ENCODE measurements around the gene MPRIP. TPM values are rescaled to one million over a fixed set of nuclear protein-coding genes. Genes with fewer than 3 reads are reported as not detected.
A peak's percentile ranks its signal among the peaks of the same experiment; 100 is the strongest.

The MPRIP gene
- total RNA-seq, 2 experiments from 2014 or later: 210 to 239 TPM

GRCh38 chr17:17141279-17141678 lies 99.0 kb downstream of the MPRIP start:
- Mint-ChIP-seq H3K4me1 (no peaks in the 10 kb centered on the region), H3K9me3 (no peaks in the 10 kb centered on the region), H3K36me3 (peaks cover 2% of the 10 kb centered on the region), H3K27me3 (no peaks in the 10 kb centered on the region), H3K4me3 (no peak overlapping the region), H3K27ac (no peak overlapping the region)
- POLR2A ChIA-PET: no interaction called here
- ATAC-seq (ENCODE audit: low read depth): no peak
- no peak for DNase-seq

DNA sequence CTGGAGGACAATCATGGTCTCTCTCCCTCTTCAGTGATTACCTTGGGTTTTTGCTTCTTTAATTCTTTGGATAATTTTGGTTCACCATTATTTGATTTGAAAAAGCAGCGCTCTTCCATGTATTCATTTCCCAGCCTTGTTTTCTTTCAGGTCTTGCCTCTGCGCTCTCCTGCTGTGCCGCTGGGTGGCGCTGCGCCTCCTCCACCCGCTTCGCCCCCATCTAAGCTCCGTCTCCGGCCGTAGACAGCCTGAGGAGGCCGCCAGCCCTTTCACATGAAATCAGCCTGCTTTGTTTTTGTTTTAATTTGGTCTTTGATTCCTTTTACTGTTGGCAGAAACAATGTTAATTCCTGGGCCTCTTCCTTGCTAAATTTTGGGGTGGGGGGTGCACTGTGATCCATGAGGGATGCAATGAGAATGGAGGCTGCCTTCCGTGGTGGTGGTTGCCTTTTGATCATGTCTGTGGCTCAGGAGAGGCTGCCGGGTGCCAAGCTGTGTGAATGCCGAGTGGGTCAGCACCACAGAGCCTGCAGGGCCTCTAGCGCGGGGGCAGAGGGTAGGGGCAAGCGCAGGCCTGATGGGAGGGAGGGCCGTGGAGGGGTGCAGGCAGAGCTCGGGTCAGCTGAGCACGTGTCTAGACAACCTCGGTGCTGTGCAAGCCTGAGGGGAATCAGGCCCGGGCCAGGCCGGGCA lies 99.7 kb downstream of the MPRIP start:
- Mint-ChIP-seq H3K4me3 (no peak overlapping the region), H3K27ac (peak overlapping the region; percentile 20), H3K9me3 (no peaks in the 10 kb centered on the region), H3K27me3 (no peaks in the 10 kb centered on the region), H3K4me1 (no peaks in the 10 kb centered on the region), H3K36me3 (peaks cover 2% of the 10 kb centered on the region)
- POLR2A ChIA-PET: no interaction called here
- DNase-seq (peak; percentile 61), ATAC-seq (ENCODE audit: low read depth) (no peak)

DNA sequence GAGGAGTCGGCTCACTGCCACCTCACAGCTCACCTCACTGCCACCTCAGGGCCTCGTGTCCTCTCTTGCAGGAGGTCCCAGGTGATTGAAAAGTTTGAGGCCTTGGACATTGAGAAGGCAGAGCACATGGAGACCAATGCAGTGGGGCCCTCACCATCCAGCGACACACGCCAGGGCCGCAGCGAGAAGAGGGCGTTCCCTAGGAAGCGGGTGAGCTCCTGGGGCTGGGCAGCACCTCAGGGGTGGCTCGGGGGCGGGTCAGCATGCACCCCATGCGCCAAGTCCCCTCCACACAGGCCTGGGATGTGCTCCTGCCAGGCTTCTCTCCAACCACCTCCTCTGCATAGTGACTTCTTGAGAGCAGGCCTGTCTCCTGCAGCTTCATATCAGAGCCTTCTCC lies 100.3 kb downstream of the MPRIP start:
- Mint-ChIP-seq H3K27ac (no peak overlapping the region), H3K4me1 (no peaks in the 10 kb centered on the region), H3K36me3 (peaks cover 4% of the 10 kb centered on the region), H3K4me3 (no peak overlapping the region), H3K9me3 (no peaks in the 10 kb centered on the region), H3K27me3 (no peaks in the 10 kb centered on the region)
- no peak for ATAC-seq (ENCODE audit: low read depth)
- POLR2A ChIA-PET: interaction anchor here (1.0 kb wide), 1 partner anchor 37 kb away, joined by 4 read pairs; no protein-coding TSS in a partner anchor
- no peak for DNase-seq

- H3K9me3 Mint-ChIP-seq: no peaks in the 10 kb centered on the region
- DNase-seq: no peak
- no peak for ATAC-seq (ENCODE audit: low read depth)
- H3K36me3 Mint-ChIP-seq: peaks cover 8% of the 10 kb centered on the region
- POLR2A ChIA-PET: interaction anchor here (0.8 to 1.0 kb wide), 2 partner anchors 8 to 36 kb away, joined by 3 to 4 read pairs; no protein-coding TSS in a partner anchor
- no peak overlapping the region for H3K4me3 Mint-ChIP-seq
- no peaks in the 10 kb centered on the region for H3K4me1 Mint-ChIP-seq
- no peak overlapping the region for H3K27ac Mint-ChIP-seq
- no peaks in the 10 kb centered on the region for H3K27me3 Mint-ChIP-seq
Observed at GRCh38 chr17:17143501-17143900, 101.2 kb downstream of the MPRIP start.

DNA sequence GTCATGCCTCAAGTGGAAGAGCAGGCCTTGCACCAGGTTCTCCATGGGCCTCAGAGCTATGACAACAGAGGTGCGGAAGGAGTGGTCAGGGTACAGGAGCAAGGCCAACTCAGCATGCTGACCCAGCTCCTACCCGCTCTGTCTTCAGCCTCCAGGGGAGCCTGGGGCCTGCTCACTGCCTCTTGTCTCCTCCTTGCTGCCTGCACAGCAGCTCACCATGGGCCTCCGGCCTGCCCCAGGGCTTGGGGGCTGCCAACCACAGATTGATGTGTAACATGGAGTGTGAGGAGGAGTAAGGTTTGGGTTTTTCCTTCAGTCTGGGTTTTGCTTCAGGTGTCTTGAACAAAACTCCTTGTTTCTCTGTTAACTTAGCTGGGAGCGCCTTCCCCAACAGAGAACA lies 101.8 kb downstream of the MPRIP start:
- POLR2A ChIA-PET: interaction anchor here (0.8 kb wide), 1 partner anchor 9 kb away, joined by 3 read pairs; no protein-coding TSS in a partner anchor
- Mint-ChIP-seq H3K9me3 (no peaks in the 10 kb centered on the region), H3K4me3 (no peak overlapping the region), H3K27ac (no peak overlapping the region), H3K27me3 (no peaks in the 10 kb centered on the region), H3K4me1 (no peaks in the 10 kb centered on the region), H3K36me3 (peaks cover 9% of the 10 kb centered on the region)
- ATAC-seq (ENCODE audit: low read depth) (no peak), DNase-seq (no peak)

GRCh38 chr17:17144916-17145665 lies 102.8 kb downstream of the MPRIP start:
- ATAC-seq (ENCODE audit: low read depth) (no peak), DNase-seq (no peak)
- peak overlapping the region; percentile 25 for H3K27ac Mint-ChIP-seq
- POLR2A ChIA-PET: no interaction called here
- no peaks in the 10 kb centered on the region for H3K27me3 Mint-ChIP-seq
- H3K9me3 Mint-ChIP-seq: no peaks in the 10 kb centered on the region
- H3K4me1 Mint-ChIP-seq: no peaks in the 10 kb centered on the region
- no peak overlapping the region for H3K4me3 Mint-ChIP-seq
- H3K36me3 Mint-ChIP-seq: peaks cover 13% of the 10 kb centered on the region

DNA sequence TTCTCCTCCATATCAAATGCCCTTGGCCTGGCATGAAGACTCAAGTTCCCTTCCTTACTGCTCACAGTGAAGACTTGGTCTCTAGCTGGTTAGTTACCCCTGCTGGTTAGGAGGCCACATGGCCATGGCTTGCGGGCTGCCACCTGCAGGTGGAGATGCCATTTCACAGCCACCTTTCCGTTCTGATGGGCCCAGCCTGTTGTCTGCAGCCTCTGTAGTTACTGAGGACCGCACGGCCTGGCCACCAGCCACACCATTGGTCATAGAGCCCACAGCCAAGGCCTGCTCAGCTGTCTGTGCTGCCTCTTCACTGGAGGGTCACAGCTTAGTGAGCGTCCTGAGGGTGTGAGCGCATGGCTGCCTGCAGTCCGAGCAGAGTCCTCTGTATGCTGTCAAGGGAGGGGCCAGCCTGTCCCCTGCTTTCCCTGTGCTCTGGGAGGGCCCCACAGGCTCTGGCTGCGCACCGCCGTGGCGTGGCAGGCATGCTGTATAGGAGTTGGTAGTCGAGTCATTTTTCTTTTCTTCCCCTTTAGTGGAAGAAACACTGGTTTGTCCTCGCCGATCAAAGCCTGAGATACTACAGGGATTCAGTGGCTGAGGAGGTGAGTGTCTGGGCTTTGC lies 104.6 kb downstream of the MPRIP start:
- H3K4me1 Mint-ChIP-seq: peaks cover 2% of the 10 kb centered on the region
- ATAC-seq (ENCODE audit: low read depth) (peak; percentile 65), DNase-seq (peak; percentile 44)
- no peaks in the 10 kb centered on the region for H3K27me3 Mint-ChIP-seq
- no peak overlapping the region for H3K4me3 Mint-ChIP-seq
- POLR2A ChIA-PET: no interaction called here
- no peaks in the 10 kb centered on the region for H3K9me3 Mint-ChIP-seq
- H3K36me3 Mint-ChIP-seq: peaks cover 21% of the 10 kb centered on the region
- no peak overlapping the region for H3K27ac Mint-ChIP-seq

GRCh38 chr17:17147821-17148220 lies 105.6 kb downstream of the MPRIP start:
- Mint-ChIP-seq H3K4me1 (peaks cover 2% of the 10 kb centered on the region), H3K9me3 (no peaks in the 10 kb centered on the region), H3K36me3 (peaks cover 22% of the 10 kb centered on the region), H3K4me3 (no peak overlapping the region), H3K27ac (no peak overlapping the region), H3K27me3 (no peaks in the 10 kb centered on the region)
- no peak for DNase-seq
- POLR2A ChIA-PET: no interaction called here
- no peak for ATAC-seq (ENCODE audit: low read depth)

DNA sequence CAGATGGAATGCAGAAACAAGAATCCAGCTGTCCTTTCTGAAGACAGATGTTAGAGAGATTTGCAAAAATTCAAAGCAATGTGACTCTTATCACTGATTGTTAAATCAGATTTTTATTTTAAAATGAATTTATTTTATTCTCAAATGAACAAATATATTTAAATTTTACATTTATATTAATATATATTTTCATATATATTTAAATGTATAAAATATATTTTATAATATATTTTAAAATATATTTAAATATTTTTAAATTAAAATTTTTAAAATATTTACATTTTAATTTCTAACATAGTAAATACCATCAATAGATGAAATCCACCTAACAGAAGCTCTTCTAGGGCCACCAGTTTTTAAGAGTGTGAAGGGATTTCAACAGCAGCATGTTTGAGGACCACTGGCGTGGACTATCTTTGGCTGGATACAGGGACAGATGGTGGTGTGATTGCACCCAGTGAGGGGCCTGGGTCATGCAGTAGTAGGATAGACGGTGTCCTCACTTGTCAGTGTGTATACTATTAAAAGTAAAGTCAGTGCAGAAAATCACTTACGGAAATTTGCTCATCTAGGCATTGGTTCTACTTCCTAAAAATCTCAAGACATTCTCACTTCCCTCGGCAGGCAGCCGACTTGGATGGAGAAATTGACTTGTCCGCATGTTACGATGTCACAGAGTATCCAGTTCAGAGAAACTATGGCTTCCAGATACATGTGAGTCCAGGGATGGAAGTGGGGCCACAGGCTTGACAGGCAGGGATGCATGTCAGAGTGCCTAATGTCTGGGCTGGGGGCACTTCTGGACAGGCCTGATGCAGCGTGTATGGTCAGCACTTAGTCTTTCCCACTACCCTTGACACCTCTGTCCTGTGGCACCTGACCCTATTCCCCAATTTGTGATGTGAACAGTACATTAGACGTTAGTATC lies 107.5 kb downstream of the MPRIP start:
- Mint-ChIP-seq H3K4me3 (no peak overlapping the region), H3K27me3 (no peaks in the 10 kb centered on the region), H3K36me3 (peaks cover 26% of the 10 kb centered on the region), H3K4me1 (peaks cover 5% of the 10 kb centered on the region), H3K27ac (no peak overlapping the region), H3K9me3 (no peaks in the 10 kb centered on the region)
- POLR2A ChIA-PET: interaction anchor here (0.6 kb wide), 1 partner anchor 152 kb away, joined by 3 read pairs; no protein-coding TSS in a partner anchor
- DNase-seq (no peak), ATAC-seq (ENCODE audit: low read depth) (no peak)

DNA sequence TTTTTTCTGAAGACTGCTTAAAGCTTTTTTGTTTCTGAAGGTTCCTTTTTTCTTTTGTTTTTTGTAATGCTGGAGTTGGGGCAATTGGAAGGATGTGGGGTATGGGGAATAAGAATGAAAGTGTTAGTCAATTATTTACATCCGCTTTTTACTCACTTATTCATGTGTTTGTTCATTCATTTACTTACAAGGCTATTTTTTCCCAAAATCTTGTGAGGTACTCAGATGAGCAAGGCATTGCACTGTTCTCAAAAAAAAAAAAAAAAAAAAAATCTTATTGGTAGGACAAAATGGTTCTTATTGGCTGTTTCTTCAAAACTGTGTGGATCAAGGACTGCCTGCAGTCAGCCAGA lies 108.2 kb downstream of the MPRIP start:
- peaks cover 26% of the 10 kb centered on the region for H3K36me3 Mint-ChIP-seq
- H3K27ac Mint-ChIP-seq: no peak overlapping the region
- DNase-seq (no peak), ATAC-seq (ENCODE audit: low read depth) (no peak)
- no peak overlapping the region for H3K4me3 Mint-ChIP-seq
- H3K4me1 Mint-ChIP-seq: peaks cover 6% of the 10 kb centered on the region
- H3K9me3 Mint-ChIP-seq: no peaks in the 10 kb centered on the region
- POLR2A ChIA-PET: no interaction called here
- H3K27me3 Mint-ChIP-seq: no peaks in the 10 kb centered on the region

DNA sequence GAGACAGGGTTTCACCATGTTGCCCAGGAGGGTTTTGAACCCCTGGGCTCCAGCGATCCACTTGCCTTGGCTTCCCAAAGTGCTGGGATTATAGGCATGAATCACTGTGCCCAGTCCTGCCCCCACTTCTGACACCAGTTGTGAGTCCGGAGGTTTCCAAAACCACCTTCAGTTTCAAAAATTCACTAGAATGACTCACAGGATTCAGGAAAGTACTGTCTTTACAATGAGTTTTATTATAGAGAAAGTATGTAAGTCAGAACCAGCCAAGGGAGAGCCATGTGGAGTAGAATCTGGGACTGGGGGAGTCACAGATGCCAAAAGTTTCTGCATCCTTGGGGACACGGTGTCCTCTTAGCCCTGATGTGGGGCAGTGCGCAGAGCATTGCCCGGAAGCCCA lies 108.8 kb downstream of the MPRIP start:
- DNase-seq (no peak), ATAC-seq (ENCODE audit: low read depth) (no peak)
- Mint-ChIP-seq H3K27me3 (no peaks in the 10 kb centered on the region), H3K36me3 (peaks cover 27% of the 10 kb centered on the region), H3K4me3 (no peak overlapping the region), H3K27ac (no peak overlapping the region), H3K9me3 (no peaks in the 10 kb centered on the region), H3K4me1 (peaks cover 10% of the 10 kb centered on the region)
- POLR2A ChIA-PET: no interaction called here

DNA sequence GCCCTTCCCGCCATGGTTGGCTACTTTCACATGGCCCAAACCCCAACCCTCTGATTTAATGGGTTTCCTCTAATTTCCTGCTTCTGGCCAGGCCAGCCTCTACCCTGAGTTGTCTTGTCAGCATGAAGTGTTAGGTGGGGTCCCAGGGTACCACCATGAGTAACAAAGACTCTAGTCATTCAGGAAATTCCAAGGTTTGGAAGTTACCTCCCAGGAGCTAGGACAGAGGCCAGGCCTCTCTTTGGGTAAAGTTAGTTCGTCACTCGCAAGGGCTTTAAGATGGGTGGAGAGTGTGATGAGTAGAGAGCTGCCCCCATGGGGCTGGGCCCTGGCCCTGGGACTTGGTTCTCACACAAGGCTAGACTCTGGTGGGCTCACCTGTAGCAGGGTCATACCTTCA lies 109.3 kb downstream of the MPRIP start:
- ATAC-seq (ENCODE audit: low read depth): no peak

GRCh38 chr17:17151962-17152361 lies 109.7 kb downstream of the MPRIP start:
- H3K4me1 Mint-ChIP-seq: peaks cover 10% of the 10 kb centered on the region
- peaks cover 27% of the 10 kb centered on the region for H3K36me3 Mint-ChIP-seq
- H3K27me3 Mint-ChIP-seq: no peaks in the 10 kb centered on the region

More for the DNA sequence above, 109.3 kb downstream of the MPRIP start:
- H3K4me1 Mint-ChIP-seq: peaks cover 10% of the 10 kb centered on the region
- no peak overlapping the region for H3K4me3 Mint-ChIP-seq
- DNase-seq: no peak
- H3K27ac Mint-ChIP-seq: no peak overlapping the region
- POLR2A ChIA-PET: no interaction called here
- H3K36me3 Mint-ChIP-seq: peaks cover 27% of the 10 kb centered on the region
- no peaks in the 10 kb centered on the region for H3K27me3 Mint-ChIP-seq
- H3K9me3 Mint-ChIP-seq: no peaks in the 10 kb centered on the region

More at GRCh38 chr17:17151962-17152361, 109.7 kb downstream of the MPRIP start:
- ATAC-seq (ENCODE audit: low read depth): peak; percentile 15
- DNase-seq: no peak
- POLR2A ChIA-PET: no interaction called here
- Mint-ChIP-seq H3K4me3 (no peak overlapping the region), H3K9me3 (no peaks in the 10 kb centered on the region), H3K27ac (no peak overlapping the region)
